Mammary epithelial cell (primary cell): ENCODE measurements around the gene TFCP2L1.
"Not testable (repeated sequence)": the region's sequence is repeated elsewhere in the genome, so short reads cannot be mapped to it uniquely, and the experiment has no call there.

ENCODE experiments used
- CTCF ChIP-seq, 2 donors: IDR thresholded peaks in 1 of 2; conservative IDR thresholded peaks in 1 of 2; 2 replicates each; pipeline ENCODE4 v1.5.1; 2011 to 2012; ENCODE audit warnings: inconsistent platforms in 2 of 2, low read length in 2 of 2, mild to moderate bottlenecking in 2 of 2, control low read depth in 1 of 2, low read depth in 1 of 2; ENCODE audit not compliant: insufficient read depth in 1 of 2; ENCODE audit errors: extremely low read depth in 1 of 2
- EZH2 ChIP-seq: IDR thresholded peaks from 2 replicates; pipeline ENCODE4 v1.6.1; 2012; ENCODE audit warnings: low read length, inconsistent platforms, borderline replicate concordance

DNA sequence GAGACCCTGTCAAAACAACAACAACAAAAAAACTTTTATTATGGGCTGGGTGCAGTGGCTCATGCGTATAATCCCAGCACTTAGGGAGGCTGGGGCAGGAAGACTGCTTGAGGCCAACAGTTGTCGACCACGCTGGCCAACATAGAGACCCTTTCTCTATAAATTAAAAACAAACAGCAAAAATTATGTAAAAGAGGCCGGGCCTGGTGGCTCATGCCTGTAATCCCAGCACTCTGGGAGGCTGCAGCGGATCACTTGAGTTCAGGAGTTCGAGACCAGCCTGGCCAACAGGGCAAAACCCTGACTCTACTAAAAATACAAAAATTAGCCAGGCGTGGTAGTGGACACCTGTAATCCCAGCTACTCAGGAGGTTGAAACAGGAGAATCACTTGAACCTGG lies 15.6 kb downstream of the TFCP2L1 start:
- not testable (repeated sequence) for TF ChIP-seq CTCF (conservative IDR thresholded peaks at IDR 0.05 in 1 of 2, IDR thresholded peaks at IDR 0.05 in 1 of 2; ENCODE audit: extremely low read depth in 1 of 2, insufficient read depth in 1 of 2, low read depth in 1 of 2, low read length in 2 of 2); EZH2
